ENCODE results near the gene ARL8B.
"Not testable (repeated sequence)": the region's sequence is repeated elsewhere in the genome, so short reads cannot be mapped to it uniquely, and the experiment has no call there.

Gene ARL8B

DNA sequence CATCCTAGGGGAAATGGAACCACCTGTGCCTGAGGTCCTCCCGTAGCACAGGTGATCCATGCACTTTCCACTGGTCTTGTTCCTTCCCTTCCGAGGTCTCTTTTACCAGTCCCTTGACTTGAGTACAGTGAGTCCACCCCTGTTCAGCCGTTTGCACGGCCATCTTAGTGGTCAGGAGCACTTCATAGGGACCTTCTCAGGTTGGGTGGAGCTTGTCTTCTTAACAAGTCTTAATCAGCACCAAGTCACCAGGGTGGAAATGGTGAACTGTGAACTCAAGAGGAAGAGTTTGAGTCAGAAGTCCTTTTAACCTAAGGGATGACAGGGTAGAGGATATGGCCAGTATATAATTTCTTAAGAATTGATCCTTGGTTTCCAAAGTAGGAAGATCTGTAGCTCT, 21.4 kb downstream of the ARL8B start:
- DNase-seq (ENCODE audit: low read depth) = peak; percentile 21
- H3K4me3 ChIP-seq (ENCODE audit: low read length) = no peak overlapping the region
- TF ChIP-seq, protein P1, sequence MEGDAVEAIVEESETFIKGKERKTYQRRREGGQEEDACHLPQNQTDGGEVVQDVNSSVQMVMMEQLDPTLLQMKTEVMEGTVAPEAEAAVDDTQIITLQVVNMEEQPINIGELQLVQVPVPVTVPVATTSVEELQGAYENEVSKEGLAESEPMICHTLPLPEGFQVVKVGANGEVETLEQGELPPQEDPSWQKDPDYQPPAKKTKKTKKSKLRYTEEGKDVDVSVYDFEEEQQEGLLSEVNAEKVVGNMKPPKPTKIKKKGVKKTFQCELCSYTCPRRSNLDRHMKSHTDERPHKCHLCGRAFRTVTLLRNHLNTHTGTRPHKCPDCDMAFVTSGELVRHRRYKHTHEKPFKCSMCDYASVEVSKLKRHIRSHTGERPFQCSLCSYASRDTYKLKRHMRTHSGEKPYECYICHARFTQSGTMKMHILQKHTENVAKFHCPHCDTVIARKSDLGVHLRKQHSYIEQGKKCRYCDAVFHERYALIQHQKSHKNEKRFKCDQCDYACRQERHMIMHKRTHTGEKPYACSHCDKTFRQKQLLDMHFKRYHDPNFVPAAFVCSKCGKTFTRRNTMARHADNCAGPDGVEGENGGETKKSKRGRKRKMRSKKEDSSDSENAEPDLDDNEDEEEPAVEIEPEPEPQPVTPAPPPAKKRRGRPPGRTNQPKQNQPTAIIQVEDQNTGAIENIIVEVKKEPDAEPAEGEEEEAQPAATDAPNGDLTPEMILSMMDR (IDR thresholded peaks at IDR 0.05; ENCODE audit: insufficient read depth, low read depth, low read length, missing control alignments) = no peak

GRCh38 chr3:5144316-5144994, 22.4 kb downstream of the ARL8B start:
- TF ChIP-seq, protein P1 (IDR thresholded peaks at IDR 0.05; ENCODE audit: insufficient read depth, low read depth, low read length, missing control alignments) = no peak
- DNase-seq (ENCODE audit: low read depth) = peak; percentile 57
- H3K4me3 ChIP-seq (ENCODE audit: low read length) = no peak overlapping the region

DNA sequence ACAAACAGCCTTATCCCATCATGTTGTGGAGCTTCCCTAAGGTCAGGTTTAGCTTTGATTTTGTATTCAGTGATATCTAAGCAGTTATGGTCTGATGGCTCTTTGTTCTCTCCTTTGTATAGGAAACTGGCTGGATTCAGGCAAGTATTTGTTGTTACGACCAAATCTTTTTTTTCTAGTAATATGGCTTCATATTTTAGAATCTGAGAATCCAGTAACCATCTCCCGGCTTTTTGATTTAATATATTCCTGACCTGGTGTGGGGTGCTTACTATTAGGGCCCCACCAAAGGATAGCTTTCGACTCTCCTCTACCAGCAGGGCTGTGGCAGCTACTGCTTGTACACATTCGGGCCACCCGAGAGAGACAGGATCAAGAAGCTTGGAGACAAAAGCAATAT, 23.0 kb downstream of the ARL8B start:
- no peak for DNase-seq (ENCODE audit: low read depth)
- no peak overlapping the region for H3K4me3 ChIP-seq (ENCODE audit: low read length)
- TF ChIP-seq, protein P1 (IDR thresholded peaks at IDR 0.05; ENCODE audit: insufficient read depth, low read depth, low read length, missing control alignments) = no peak

GRCh38 chr3:5147152-5147551, 25.1 kb downstream of the ARL8B start:
- not testable (repeated sequence) for DNase-seq (ENCODE audit: low read depth)

DNA sequence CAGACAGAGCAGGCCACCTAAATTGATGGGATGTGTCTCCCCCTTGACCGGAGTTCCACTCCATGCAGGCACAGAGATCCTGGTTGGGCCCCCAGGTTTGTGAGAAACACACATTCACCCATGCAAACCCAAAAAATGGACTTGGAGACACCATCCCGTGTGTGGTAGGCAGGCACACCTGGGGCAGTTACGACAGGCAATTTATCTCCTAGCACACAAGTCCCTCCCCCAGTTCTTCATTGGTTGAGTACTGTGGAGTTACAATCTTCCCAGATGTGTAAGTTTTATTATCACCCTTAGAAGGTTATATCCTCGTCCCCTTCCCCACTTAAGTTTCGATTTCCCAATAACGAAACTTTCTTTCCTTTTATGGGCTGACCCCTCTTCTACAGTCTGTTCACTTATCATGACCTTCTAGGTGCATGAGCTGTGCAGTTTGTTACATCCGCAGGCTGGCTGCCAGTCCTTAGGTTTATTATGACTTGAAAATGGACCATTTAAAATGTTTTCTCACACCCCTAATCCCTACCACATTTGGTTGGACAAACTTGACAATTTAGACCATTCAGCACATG, 27.3 kb downstream of the ARL8B start:
- no peak overlapping the region for H3K4me3 ChIP-seq (ENCODE audit: low read length)
- TF ChIP-seq, protein P1 (IDR thresholded peaks at IDR 0.05; ENCODE audit: insufficient read depth, low read depth, low read length, missing control alignments) = no peak
- no peak for DNase-seq (ENCODE audit: low read depth)

More at GRCh38 chr3:5147152-5147551, 25.1 kb downstream of the ARL8B start:
- not testable (repeated sequence) for H3K4me3 ChIP-seq (ENCODE audit: low read length)

DNA sequence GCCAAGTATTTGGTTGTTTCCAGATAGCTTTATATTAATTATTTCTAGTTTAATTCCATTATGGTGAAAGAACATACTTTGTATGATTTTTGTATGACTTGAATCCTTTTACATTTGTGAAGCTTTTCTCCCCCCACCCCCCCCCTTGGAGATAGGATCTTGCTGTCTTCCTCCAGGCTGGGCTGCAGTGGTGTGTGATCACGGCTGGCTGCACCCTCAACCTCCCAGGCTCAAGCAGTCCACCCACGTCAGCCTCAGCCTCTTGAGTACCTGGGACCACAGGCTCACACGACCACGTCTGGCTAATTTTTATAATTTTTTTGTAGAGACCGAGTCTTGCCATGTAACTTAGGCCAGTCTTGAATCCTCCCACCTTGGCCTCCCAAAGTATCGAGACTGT, 29.5 kb downstream of the ARL8B start:
- TF ChIP-seq, protein P1 (IDR thresholded peaks at IDR 0.05; ENCODE audit: insufficient read depth, low read depth, low read length, missing control alignments) = no peak
- no peak for DNase-seq (ENCODE audit: low read depth)
- no peak overlapping the region for H3K4me3 ChIP-seq (ENCODE audit: low read length)

DNA sequence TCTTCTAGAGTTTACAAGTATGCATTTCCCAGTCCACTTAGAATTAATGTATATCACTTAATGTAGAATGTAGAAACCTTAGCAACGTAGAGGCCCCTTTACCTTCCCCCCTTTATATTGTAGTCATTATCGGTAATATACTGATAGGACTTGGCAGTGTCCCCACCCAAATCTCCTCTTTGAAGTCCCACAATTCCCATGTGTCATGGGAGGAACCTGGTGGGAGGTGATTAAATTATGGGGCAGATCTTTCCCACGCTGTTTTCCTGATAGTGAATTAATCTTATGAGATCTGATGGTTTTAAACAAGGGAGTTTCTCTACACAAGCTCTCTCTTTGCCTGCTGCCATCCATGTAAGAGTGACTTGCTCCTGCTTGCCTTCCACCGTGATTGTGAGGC, 31.0 kb downstream of the ARL8B start:
- no peak overlapping the region for H3K4me3 ChIP-seq (ENCODE audit: low read length)
- TF ChIP-seq, protein P1 (IDR thresholded peaks at IDR 0.05; ENCODE audit: insufficient read depth, low read depth, low read length, missing control alignments) = no peak
- DNase-seq (ENCODE audit: low read depth) = no peak
